B cell (primary cell): ENCODE measurements around the gene MACROH2A1.

ENCODE experiments used
- EZH2 ChIP-seq: IDR thresholded peaks from 2 replicates; pipeline ENCODE4 v1.6.1; 2012; ENCODE audit warnings: borderline replicate concordance, low read depth, mild to moderate bottlenecking, moderate library complexity, low read length; ENCODE audit not compliant: insufficient read depth, poor library complexity, severe bottlenecking
- TF ChIP-seq, protein P1 (sequence below): fragments of 200-600 bp; IDR thresholded peaks from one replicate; pipeline ENCODE4 v1.8.0; 2022; ENCODE audit warnings: antibody characterized with exemption, mild to moderate bottlenecking

DNA sequence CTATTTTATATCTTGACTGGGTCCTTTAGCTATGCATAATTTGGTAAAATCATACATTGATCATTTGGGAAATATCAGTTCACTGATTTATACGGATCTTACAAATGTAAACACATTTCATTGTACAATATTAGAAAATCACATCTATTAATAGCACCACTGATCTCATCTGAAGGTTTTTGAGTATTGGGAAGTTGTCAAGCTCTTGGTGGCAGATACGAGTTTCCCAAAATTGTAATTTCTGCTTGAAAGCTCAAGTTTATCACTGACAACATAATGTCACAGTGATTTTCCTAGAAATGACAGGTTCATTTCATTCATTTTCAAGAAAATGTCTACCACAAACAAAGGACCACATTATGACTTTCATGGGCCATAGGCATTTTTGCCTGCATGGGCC lies 3.0 kb upstream of the MACROH2A1 start:
- TF ChIP-seq, protein P1, sequence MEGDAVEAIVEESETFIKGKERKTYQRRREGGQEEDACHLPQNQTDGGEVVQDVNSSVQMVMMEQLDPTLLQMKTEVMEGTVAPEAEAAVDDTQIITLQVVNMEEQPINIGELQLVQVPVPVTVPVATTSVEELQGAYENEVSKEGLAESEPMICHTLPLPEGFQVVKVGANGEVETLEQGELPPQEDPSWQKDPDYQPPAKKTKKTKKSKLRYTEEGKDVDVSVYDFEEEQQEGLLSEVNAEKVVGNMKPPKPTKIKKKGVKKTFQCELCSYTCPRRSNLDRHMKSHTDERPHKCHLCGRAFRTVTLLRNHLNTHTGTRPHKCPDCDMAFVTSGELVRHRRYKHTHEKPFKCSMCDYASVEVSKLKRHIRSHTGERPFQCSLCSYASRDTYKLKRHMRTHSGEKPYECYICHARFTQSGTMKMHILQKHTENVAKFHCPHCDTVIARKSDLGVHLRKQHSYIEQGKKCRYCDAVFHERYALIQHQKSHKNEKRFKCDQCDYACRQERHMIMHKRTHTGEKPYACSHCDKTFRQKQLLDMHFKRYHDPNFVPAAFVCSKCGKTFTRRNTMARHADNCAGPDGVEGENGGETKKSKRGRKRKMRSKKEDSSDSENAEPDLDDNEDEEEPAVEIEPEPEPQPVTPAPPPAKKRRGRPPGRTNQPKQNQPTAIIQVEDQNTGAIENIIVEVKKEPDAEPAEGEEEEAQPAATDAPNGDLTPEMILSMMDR: no peak
- TF ChIP-seq EZH2: no peak
